Measurements from ENCODE around the gene EIF1AD. TPM values are rescaled to one million over a fixed set of nuclear protein-coding genes. Genes with fewer than 3 reads are reported as not detected.

Gene EIF1AD
- total and polyA plus RNA-seq, 9 of the 15 experiments (the other 6 are each of a cell fraction or from before 2014, with no cell fraction given) = 50.1 to 98.8 (median 58.7) TPM

DNA sequence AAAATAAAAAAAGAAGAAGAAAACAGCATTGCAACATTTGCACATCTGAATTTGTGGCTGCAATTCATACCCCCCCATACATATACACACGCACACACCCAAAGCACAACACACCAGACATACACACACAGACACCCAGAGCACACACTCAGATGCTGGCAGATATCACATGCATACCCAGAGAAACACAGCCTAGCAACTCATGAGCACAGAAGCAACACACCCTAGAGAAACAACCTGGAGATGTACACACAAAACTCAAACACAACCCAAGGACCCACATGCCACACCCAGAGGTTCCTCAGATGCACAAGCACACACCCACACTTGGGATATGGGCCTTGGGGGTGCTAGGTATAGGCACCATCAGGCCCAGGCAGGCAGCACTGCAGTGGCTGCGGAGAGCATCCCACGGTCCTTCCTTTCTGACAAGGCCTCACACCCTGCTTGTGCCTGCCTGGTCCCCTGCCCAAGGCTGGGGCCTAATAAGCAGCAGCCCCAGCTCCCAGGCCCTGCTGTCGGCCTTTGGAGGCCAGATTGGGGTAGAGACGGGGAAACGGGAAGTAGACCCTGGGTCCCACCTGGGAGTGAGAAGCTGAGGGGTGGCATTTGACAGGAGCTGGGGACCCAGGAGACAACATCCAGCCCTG, 13.0 kb upstream of the EIF1AD start (continued):
- TF ChIP-seq, protein P1, sequence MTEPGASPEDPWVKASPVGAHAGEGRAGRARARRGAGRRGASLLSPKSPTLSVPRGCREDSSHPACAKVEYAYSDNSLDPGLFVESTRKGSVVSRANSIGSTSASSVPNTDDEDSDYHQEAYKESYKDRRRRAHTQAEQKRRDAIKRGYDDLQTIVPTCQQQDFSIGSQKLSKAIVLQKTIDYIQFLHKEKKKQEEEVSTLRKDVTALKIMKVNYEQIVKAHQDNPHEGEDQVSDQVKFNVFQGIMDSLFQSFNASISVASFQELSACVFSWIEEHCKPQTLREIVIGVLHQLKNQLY (CRISPR knock-in tag; conservative IDR thresholded peaks at IDR 0.05) = no peak
- TF ChIP-seq ZNF124 (CRISPR knock-in tag; IDR thresholded peaks at IDR 0.05) (no peak), PTRF (tag; IDR thresholded peaks at IDR 0.05) (no peak), SMAD2 (IDR thresholded peaks at IDR 0.05; ENCODE audit: low read depth, low read length) (no peak), WHSC1 (IDR thresholded peaks at IDR 0.05; ENCODE audit: low read length) (no peak), ESRRB (CRISPR knock-in tag; IDR thresholded peaks at IDR 0.05; ENCODE audit: borderline replicate concordance) (no peak)

DNA sequence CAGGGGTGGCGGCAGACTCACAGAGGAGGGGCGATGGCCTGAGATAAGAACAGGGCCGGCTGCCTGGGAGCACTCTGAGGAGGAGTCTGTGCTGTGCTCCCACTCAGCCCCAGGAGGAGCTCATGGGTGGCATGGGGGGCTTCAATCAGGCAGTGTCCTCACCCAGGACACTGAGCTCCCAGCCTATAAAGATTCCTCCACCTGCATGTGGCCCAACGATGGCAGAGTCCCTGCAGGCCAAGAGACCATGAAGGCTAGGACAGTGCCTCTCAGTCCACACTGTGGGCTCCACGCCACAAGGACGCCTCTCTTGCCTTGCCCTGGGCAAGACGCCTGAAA, 11.8 kb upstream of the EIF1AD start:
- no peaks in the 10 kb centered on the region for H3K27me3 ChIP-seq (ENCODE audit: control insufficient read depth in 2 of 2, insufficient read depth in 2 of 2, low read length in 2 of 2)
- H3K4me1 ChIP-seq (replicated peaks in 1 of 2; ENCODE audit: control insufficient read depth in 2 of 2, insufficient read depth in 2 of 2, low read length in 2 of 2) = peaks cover 26 to 59% of the 10 kb centered on the region in 2 experiments
- no peak overlapping the region for H3K4me2 ChIP-seq (ENCODE audit: insufficient read depth, low read length)
- WGBS (ENCODE audit: insufficient coverage, low coverage, missing lambda C conversion rate) = 34% methylated on average over 6 of the region's 7 CpGs
- H2AFZ ChIP-seq (ENCODE audit: low read depth, low read length) = no peak overlapping the region
- H3K9me3 ChIP-seq (replicated peaks; ENCODE audit: control insufficient read depth, insufficient read depth, low read depth, low read length) = no peaks in the 10 kb centered on the region
- intact Hi-C loops (cut with micrococcal nuclease) = no loop called here
- ATAC-seq (peak; percentile 73), DNase-seq (ENCODE audit: extremely low read depth in 1 of 4, low spot score in 3 of 4) (peak in 1 of 4 experiments; percentile 44), FAIRE-seq (no peak)
- in situ Hi-C loops (cut with MboI) = no loop called here
- H3K79me2 ChIP-seq (ENCODE audit: control insufficient read depth, insufficient read depth, low read length) = no peaks in the 10 kb centered on the region
- CTCF ChIA-PET (ENCODE audit: low intra/inter-chr PET ratio) = no interaction called here
- POLR2A ChIA-PET = interaction anchor here (0.6 to 2.2 kb wide), 5 partner anchors 8 to 298 kb away, joined by 3 to 9 read pairs (median 5); partner anchors contain the start of gene BANF1
- peak overlapping the region in 1 of 2 experiments; percentile 62; a peak in 2 of 4 replicates for H3K9ac ChIP-seq (ENCODE audit: insufficient read depth in 1 of 2, low read depth in 2 of 2, low read length in 2 of 2)
- H3K9me1 ChIP-seq (ENCODE audit: control insufficient read depth, insufficient read depth, low read length) = peaks cover 2% of the 10 kb centered on the region
- no peak overlapping the region for H3K27ac ChIP-seq (ENCODE audit: extremely low read depth, low read depth, low read length)
- no peak overlapping the region for H3K4me3 ChIP-seq
- no peaks in the 10 kb centered on the region for H4K20me1 ChIP-seq (replicated peaks; ENCODE audit: control insufficient read depth, insufficient read depth, low read length)
- no peaks in the 10 kb centered on the region for H3K36me3 ChIP-seq (ENCODE audit: control insufficient read depth, insufficient read depth, low read length)
- no TSS peak for BruUV-seq (replicated peaks)
- peak; percentile 98 for TF ChIP-seq ZNF263 (CRISPR knock-in tag; IDR thresholded peaks at IDR 0.05; ENCODE audit: borderline replicate concordance)
- 0 out of 2 replicates have a peak, but pooled peaks have one; percentile 13 for TF ChIP-seq MIER1 (IDR thresholded peaks at IDR 0.05; ENCODE audit: low read depth)
- TF ChIP-seq, protein P2, sequence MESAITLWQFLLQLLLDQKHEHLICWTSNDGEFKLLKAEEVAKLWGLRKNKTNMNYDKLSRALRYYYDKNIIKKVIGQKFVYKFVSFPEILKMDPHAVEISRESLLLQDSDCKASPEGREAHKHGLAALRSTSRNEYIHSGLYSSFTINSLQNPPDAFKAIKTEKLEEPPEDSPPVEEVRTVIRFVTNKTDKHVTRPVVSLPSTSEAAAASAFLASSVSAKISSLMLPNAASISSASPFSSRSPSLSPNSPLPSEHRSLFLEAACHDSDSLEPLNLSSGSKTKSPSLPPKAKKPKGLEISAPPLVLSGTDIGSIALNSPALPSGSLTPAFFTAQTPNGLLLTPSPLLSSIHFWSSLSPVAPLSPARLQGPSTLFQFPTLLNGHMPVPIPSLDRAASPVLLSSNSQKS (CRISPR knock-in tag; IDR thresholded peaks at IDR 0.05) = no peak
- no peak for TF ChIP-seq FOXM1 (IDR thresholded peaks at IDR 0.05; ENCODE audit: low read depth)
- no peak for TF ChIP-seq FOXM1 (CRISPR knock-in tag; IDR thresholded peaks at IDR 0.05; ENCODE audit: low read depth)
- no peak for TF ChIP-seq TOE1 (IDR thresholded peaks at IDR 0.05; ENCODE audit: borderline replicate concordance)
- no peak for TF ChIP-seq TOE1 (CRISPR knock-in tag; IDR thresholded peaks at IDR 0.05; ENCODE audit: borderline replicate concordance, low read depth)
- 0 out of 2 replicates have a peak, but pooled peaks have one; percentile 2 for TF ChIP-seq NR1H2 (CRISPR knock-in tag; IDR thresholded peaks at IDR 0.05)
- TF ChIP-seq FOXP1 (CRISPR knock-in tag; IDR thresholded peaks at IDR 0.05) = no peak
- no peak for TF ChIP-seq SRSF3 (IDR thresholded peaks at IDR 0.05; ENCODE audit: insufficient read depth, low read length)
- no peak for TF ChIP-seq RFX7 (CRISPR knock-in tag; IDR thresholded peaks at IDR 0.05)
- TF ChIP-seq GATAD2A (IDR thresholded peaks at IDR 0.05) = no peak
- TF ChIP-seq, protein P3, sequence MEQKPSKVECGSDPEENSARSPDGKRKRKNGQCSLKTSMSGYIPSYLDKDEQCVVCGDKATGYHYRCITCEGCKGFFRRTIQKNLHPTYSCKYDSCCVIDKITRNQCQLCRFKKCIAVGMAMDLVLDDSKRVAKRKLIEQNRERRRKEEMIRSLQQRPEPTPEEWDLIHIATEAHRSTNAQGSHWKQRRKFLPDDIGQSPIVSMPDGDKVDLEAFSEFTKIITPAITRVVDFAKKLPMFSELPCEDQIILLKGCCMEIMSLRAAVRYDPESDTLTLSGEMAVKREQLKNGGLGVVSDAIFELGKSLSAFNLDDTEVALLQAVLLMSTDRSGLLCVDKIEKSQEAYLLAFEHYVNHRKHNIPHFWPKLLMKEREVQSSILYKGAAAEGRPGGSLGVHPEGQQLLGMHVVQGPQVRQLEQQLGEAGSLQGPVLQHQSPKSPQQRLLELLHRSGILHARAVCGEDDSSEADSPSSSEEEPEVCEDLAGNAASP (IDR thresholded peaks at IDR 0.05) = no peak
- no peak for TF ChIP-seq MECOM (CRISPR knock-in tag; IDR thresholded peaks at IDR 0.05)
- peak; percentile 69 for TF ChIP-seq GATA2 (CRISPR knock-in tag; IDR thresholded peaks at IDR 0.05)

Data from K562 (cell line).